ENCODE results near the gene TYR. TPM values are rescaled to one million over a fixed set of nuclear protein-coding genes. Genes with fewer than 3 reads are reported as not detected.

Gene TYR
- total RNA-seq, 2 donors from 2014 or later: not detected

DNA sequence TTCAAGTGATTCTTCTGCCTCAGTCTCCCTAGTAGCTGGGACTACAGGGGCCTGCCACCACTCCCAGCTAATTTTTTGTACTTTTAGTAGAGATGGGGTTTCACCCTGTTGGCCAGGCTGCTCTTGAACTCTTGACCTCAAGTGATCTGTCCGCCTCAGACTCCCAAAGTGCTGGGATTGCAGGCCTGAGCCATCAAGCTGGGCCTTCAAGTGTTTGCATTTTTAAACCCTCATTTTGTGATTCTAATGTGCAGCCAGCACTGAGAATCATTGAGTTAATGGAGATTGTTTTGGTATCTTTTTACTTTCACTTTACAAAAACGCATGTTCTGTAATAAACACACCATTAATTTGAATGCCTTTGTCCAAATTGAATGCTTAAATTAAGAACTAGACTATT is 3.4 kb downstream of the TYR start:
- H3K27me3 ChIP-seq (ENCODE audit: control insufficient read depth, insufficient read depth, low read length, poor library complexity, severe bottlenecking): no peaks in the 10 kb centered on the region
- TF ChIP-seq, protein P1, sequence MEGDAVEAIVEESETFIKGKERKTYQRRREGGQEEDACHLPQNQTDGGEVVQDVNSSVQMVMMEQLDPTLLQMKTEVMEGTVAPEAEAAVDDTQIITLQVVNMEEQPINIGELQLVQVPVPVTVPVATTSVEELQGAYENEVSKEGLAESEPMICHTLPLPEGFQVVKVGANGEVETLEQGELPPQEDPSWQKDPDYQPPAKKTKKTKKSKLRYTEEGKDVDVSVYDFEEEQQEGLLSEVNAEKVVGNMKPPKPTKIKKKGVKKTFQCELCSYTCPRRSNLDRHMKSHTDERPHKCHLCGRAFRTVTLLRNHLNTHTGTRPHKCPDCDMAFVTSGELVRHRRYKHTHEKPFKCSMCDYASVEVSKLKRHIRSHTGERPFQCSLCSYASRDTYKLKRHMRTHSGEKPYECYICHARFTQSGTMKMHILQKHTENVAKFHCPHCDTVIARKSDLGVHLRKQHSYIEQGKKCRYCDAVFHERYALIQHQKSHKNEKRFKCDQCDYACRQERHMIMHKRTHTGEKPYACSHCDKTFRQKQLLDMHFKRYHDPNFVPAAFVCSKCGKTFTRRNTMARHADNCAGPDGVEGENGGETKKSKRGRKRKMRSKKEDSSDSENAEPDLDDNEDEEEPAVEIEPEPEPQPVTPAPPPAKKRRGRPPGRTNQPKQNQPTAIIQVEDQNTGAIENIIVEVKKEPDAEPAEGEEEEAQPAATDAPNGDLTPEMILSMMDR (conservative IDR thresholded peaks at IDR 0.05): no peak
- Mint-ChIP-seq H3K4me1 (no peaks in the 10 kb centered on the region), H3K4me3 (no peak overlapping the region), H3K9me3 (no peaks in the 10 kb centered on the region), H3K27ac (no peak overlapping the region), H3K36me3 (ENCODE audit: low read depth) (no peaks in the 10 kb centered on the region), H3K27me3 (ENCODE audit: insufficient read depth) (no peaks in the 10 kb centered on the region)
- H3K27ac ChIP-seq (ENCODE audit: low read depth, low read length): no peak overlapping the region
- H3K4me1 ChIP-seq (ENCODE audit: control insufficient read depth, insufficient read depth, low read length): no peaks in the 10 kb centered on the region
- 87 to 100% methylated on average over 1 to 2 of the region's 2 CpGs for WGBS, 2 experiments (ENCODE audit: insufficient coverage in 1 of 2, insufficient read length in 1 of 2)
- DNase-seq: no peak
- H3K4me3 ChIP-seq (ENCODE audit: low read length): no peak overlapping the region
- no peak overlapping the region for H3K9ac ChIP-seq (ENCODE audit: extremely low read depth, low read length, poor library complexity, severe bottlenecking)
- H3K9me3 ChIP-seq (ENCODE audit: control insufficient read depth, low read length): no peaks in the 10 kb centered on the region
- H3K36me3 ChIP-seq (ENCODE audit: control insufficient read depth, insufficient read depth, low read length): no peaks in the 10 kb centered on the region

DNA sequence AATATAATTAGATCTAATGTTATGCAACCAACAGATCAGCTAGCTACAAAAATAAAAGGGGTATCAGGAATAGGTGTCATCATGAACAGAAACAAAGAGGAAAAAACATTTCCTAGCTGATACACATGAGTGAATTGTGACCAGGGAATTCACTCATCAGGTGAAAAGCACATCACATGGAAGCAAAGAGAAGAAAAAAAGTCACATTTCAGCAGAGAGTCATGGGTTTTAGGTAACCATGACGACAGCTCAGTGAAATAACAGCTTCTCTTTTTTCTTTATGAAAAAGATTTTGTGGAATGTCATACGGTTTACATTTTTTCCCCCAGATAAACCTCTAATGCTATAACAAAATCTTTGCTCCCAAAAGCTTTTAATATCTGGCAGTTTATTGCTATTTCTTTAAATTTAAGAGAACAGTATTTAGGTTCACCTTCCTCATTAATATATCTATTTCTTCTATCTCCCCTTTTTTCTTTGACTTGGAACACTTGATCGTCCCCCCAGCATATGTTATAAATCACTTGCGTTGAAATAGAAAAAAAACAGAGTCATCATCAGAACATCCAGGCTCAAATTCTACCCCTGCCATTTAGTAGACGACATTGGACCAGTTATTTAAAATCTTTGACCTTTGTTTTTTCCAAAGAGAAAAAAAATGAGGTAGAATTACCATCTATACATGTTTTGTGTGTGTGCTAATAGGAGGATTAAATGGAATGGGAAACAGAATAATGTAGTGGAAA is 5.3 kb downstream of the TYR start:
- Mint-ChIP-seq H3K4me3 (no peak overlapping the region), H3K27ac (no peak overlapping the region), H3K4me1 (no peaks in the 10 kb centered on the region), H3K9me3 (no peaks in the 10 kb centered on the region), H3K27me3 (ENCODE audit: insufficient read depth) (no peaks in the 10 kb centered on the region), H3K36me3 (ENCODE audit: low read depth) (no peaks in the 10 kb centered on the region)
- TF ChIP-seq, protein P1 (conservative IDR thresholded peaks at IDR 0.05): no peak
- H3K27me3 ChIP-seq (ENCODE audit: control insufficient read depth, insufficient read depth, low read length, poor library complexity, severe bottlenecking): no peaks in the 10 kb centered on the region
- 87 to 95% methylated on average over 3 to 5 of the region's 5 CpGs for WGBS, 2 experiments (ENCODE audit: insufficient coverage in 1 of 2, insufficient read length in 1 of 2)
- no peak overlapping the region for H3K4me3 ChIP-seq (ENCODE audit: low read length)
- no peaks in the 10 kb centered on the region for H3K36me3 ChIP-seq (ENCODE audit: control insufficient read depth, insufficient read depth, low read length)
- H3K4me1 ChIP-seq (ENCODE audit: control insufficient read depth, insufficient read depth, low read length): no peaks in the 10 kb centered on the region
- H3K9me3 ChIP-seq (ENCODE audit: control insufficient read depth, low read length): no peaks in the 10 kb centered on the region
- no peak for DNase-seq
- no peak overlapping the region for H3K27ac ChIP-seq (ENCODE audit: low read depth, low read length)
- no peak overlapping the region for H3K9ac ChIP-seq (ENCODE audit: extremely low read depth, low read length, poor library complexity, severe bottlenecking)

DNA sequence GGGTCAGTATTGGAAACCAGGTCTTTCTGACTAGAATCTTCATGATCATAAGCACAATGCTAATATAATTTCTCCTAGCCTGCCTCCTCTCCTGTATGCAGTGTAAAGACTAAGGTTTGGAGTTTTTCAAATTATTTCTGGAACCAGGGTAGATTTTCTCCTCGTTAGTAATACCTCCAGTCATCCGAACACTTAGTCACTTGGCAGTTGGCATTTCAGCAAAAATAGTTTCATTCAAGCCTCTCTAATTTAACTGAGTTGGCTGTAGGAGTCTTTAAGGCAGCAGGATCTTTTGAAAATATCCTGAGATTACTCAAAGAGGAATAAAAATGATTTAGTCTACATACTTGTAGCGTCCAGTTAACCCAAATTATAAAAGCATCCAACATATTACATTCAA is 6.3 kb downstream of the TYR start:
- Mint-ChIP-seq H3K36me3 (ENCODE audit: low read depth) (no peaks in the 10 kb centered on the region), H3K9me3 (no peaks in the 10 kb centered on the region), H3K4me3 (no peak overlapping the region), H3K27ac (no peak overlapping the region), H3K27me3 (ENCODE audit: insufficient read depth) (no peaks in the 10 kb centered on the region), H3K4me1 (no peaks in the 10 kb centered on the region)
- Histone ChIP-seq H3K27ac (ENCODE audit: low read depth, low read length) (no peak overlapping the region), H3K27me3 (ENCODE audit: control insufficient read depth, insufficient read depth, low read length, poor library complexity, severe bottlenecking) (no peaks in the 10 kb centered on the region), H3K9me3 (ENCODE audit: control insufficient read depth, low read length) (no peaks in the 10 kb centered on the region), H3K4me3 (ENCODE audit: low read length) (no peak overlapping the region), H3K9ac (ENCODE audit: extremely low read depth, low read length, poor library complexity, severe bottlenecking) (no peak overlapping the region), H3K4me1 (ENCODE audit: control insufficient read depth, insufficient read depth, low read length) (no peaks in the 10 kb centered on the region), H3K36me3 (ENCODE audit: control insufficient read depth, insufficient read depth, low read length) (no peaks in the 10 kb centered on the region)
- no peak for DNase-seq
- WGBS, 2 experiments (ENCODE audit: insufficient coverage in 1 of 2, insufficient read length in 1 of 2): 100% methylated on average over 1 to 2 of the region's 3 CpGs
- TF ChIP-seq, protein P1 (conservative IDR thresholded peaks at IDR 0.05): no peak
